ENCODE measurements around the gene RNF2.

DNA sequence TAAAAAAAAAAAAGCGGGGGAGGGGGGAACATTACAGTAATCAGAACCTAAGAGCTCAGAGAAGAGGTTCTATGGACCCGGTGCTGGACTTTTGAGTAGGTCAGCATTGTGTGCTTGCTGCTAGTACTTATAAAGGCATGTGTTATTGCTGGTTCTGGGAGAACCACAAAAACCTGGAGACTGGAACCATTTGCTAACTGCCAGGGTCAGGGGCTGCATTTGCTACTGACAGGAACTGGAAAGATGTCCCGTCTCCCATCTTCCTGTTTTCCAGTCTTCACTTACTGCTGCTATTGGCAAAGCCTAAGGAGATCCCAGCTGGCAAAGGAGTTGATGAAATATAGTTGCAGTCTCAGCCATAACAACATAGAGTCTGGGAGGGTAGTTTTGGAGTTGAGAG, 4.3 kb downstream of the RNF2 start:
- TF ChIP-seq EZH2 (IDR thresholded peaks at IDR 0.05; ENCODE audit: low read length) (no peak), CTCF (optimal IDR thresholded peaks at IDR 0.05 in 1 of 3, IDR thresholded peaks at IDR 0.05 in 1 of 3, conservative IDR thresholded peaks at IDR 0.05 in 1 of 3; ENCODE audit: extremely low read depth in 1 of 3, insufficient read depth in 2 of 3, low read length in 3 of 3) (no peak)

Data from keratinocyte (primary cell).